ENCODE data around the gene MVB12A.

- TF ChIP-seq CTCF (IDR thresholded peaks at IDR 0.05) (no peak), POLR2A (IDR thresholded peaks at IDR 0.05) (no peak)
Observed at GRCh38 chr19:17420475-17420924, 653 bp downstream of the MVB12A start.
